ENCODE results near the gene MCCC1.

GRCh38 chr3:183044547-183045229 lies 54.6 kb downstream of the MCCC1 start:
- TF ChIP-seq CTCF (IDR thresholded peaks at IDR 0.05) (no peak), EZH2 (IDR thresholded peaks at IDR 0.05; ENCODE audit: borderline replicate concordance, insufficient read depth, low read depth, low read length, poor library complexity, severe bottlenecking) (no peak)
